Duodenal mucosa (tissue), 2 donors: ENCODE measurements around the gene NLGN4X.

Experiments
- H3K27ac ChIP-seq: one replicate; pipeline ENCODE4 v1.7.0; 2013; ENCODE audit warnings: low read depth, low read length
- H3K27me3 ChIP-seq, 2 donors: one replicate each; pipeline ENCODE4 v1.7.0; 2013; ENCODE audit warnings: low read length in 2 of 2, control low read depth in 1 of 2; ENCODE audit not compliant: insufficient read depth in 2 of 2, control insufficient read depth in 1 of 2
- H3K36me3 ChIP-seq, 2 donors: one replicate each; pipeline ENCODE4 v1.7.0; 2013; ENCODE audit warnings: low read length in 2 of 2, control low read depth in 1 of 2; ENCODE audit not compliant: insufficient read depth in 2 of 2, control insufficient read depth in 1 of 2
- H3K4me1 ChIP-seq, 2 donors: one replicate each; pipeline ENCODE4 v1.7.0; 2013; ENCODE audit warnings: low read length in 2 of 2, control low read depth in 1 of 2; ENCODE audit not compliant: insufficient read depth in 2 of 2, control insufficient read depth in 1 of 2
- H3K4me3 ChIP-seq, 2 donors: one replicate each; pipeline ENCODE4 v1.7.0; 2013; ENCODE audit warnings: low read length in 2 of 2, low read depth in 1 of 2
- H3K9ac ChIP-seq, 2 donors: one replicate each; pipeline ENCODE4 v1.7.0; 2013; ENCODE audit warnings: low read length in 2 of 2, low read depth in 1 of 2
- H3K9me3 ChIP-seq, 2 donors: one replicate each; pipeline ENCODE4 v1.7.0; 2013; ENCODE audit warnings: low read length in 2 of 2, control low read depth in 1 of 2; ENCODE audit not compliant: control insufficient read depth in 1 of 2

Gene NLGN4X

GRCh38 chrX:6225288-6225910 lies 3.3 kb downstream of the NLGN4X start:
- no peaks in the 10 kb centered on the region for H3K27me3 ChIP-seq
- H3K4me3 ChIP-seq, result no peak overlapping the region

GRCh38 chrX:6223516-6223915 lies 5.2 kb downstream of the NLGN4X start:
- H3K4me3 ChIP-seq, result no peak overlapping the region
- no peak overlapping the region for H3K9ac ChIP-seq
- no peaks in the 10 kb centered on the region for H3K36me3 ChIP-seq
- H3K4me1 ChIP-seq, result no peaks in the 10 kb centered on the region
- no peaks in the 10 kb centered on the region for H3K9me3 ChIP-seq
- H3K27ac ChIP-seq, result no peak overlapping the region
- no peaks in the 10 kb centered on the region for H3K27me3 ChIP-seq

More at GRCh38 chrX:6225288-6225910, 3.3 kb downstream of the NLGN4X start:
- no peak overlapping the region for H3K27ac ChIP-seq
- no peaks in the 10 kb centered on the region for H3K4me1 ChIP-seq
- no peak overlapping the region for H3K9ac ChIP-seq
- H3K9me3 ChIP-seq, result no peaks in the 10 kb centered on the region
- no peaks in the 10 kb centered on the region for H3K36me3 ChIP-seq

DNA sequence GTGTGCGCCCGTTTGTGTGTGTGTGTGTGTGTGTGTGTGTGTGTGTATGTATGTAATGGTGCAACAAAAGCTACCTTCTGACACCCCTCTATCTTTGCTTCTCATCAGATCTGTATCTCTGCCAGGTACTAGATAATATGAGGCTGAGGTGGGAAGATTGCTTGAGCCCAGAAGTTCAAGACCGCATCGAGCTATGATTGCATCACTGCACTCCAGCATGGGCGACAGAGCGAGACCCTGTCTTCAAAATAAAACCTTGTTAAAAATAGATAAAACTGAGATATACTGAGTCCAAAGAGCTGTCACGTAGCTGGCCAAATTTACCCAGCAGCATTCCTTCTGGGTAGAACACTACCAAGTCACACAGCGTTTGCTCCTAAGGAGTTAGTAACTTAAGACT lies 18.4 kb downstream of the NLGN4X start:
- Histone ChIP-seq H3K9ac (no peak overlapping the region), H3K9me3 (no peaks in the 10 kb centered on the region), H3K4me1 (no peaks in the 10 kb centered on the region), H3K27ac (no peak overlapping the region), H3K36me3 (no peaks in the 10 kb centered on the region), H3K27me3 (no peaks in the 10 kb centered on the region), H3K4me3 (no peak overlapping the region)

- H3K36me3 ChIP-seq, result no peaks in the 10 kb centered on the region
- H3K9me3 ChIP-seq, result no peaks in the 10 kb centered on the region
- H3K27me3 ChIP-seq, result no peaks in the 10 kb centered on the region
- no peak overlapping the region for H3K9ac ChIP-seq
- no peak overlapping the region for H3K4me3 ChIP-seq
- H3K4me1 ChIP-seq, result no peaks in the 10 kb centered on the region
- no peak overlapping the region for H3K27ac ChIP-seq
These were observed 25.0 kb downstream of the NLGN4X start for GRCh38 chrX:6203462-6204215.

- H3K27ac ChIP-seq, result no peak overlapping the region
- H3K9ac ChIP-seq, result no peak overlapping the region
- H3K4me3 ChIP-seq, result no peak overlapping the region
- no peaks in the 10 kb centered on the region for H3K4me1 ChIP-seq
- H3K27me3 ChIP-seq, result no peaks in the 10 kb centered on the region
- H3K9me3 ChIP-seq, result no peaks in the 10 kb centered on the region
- no peaks in the 10 kb centered on the region for H3K36me3 ChIP-seq
These were observed 29.2 kb downstream of the NLGN4X start for GRCh38 chrX:6199486-6199885.

GRCh38 chrX:6187256-6187655 lies 41.4 kb downstream of the NLGN4X start:
- H3K4me3 ChIP-seq, result no peak overlapping the region
- no peaks in the 10 kb centered on the region for H3K36me3 ChIP-seq
- H3K27me3 ChIP-seq, result no peaks in the 10 kb centered on the region
- no peak overlapping the region for H3K27ac ChIP-seq
- no peaks in the 10 kb centered on the region for H3K9me3 ChIP-seq
- no peak overlapping the region for H3K9ac ChIP-seq
- no peaks in the 10 kb centered on the region for H3K4me1 ChIP-seq

- Histone ChIP-seq H3K27ac (no peak overlapping the region), H3K4me1 (no peaks in the 10 kb centered on the region), H3K27me3 (no peaks in the 10 kb centered on the region), H3K9ac (no peak overlapping the region), H3K4me3 (no peak overlapping the region), H3K36me3 (no peaks in the 10 kb centered on the region), H3K9me3 (no peaks in the 10 kb centered on the region)
These were observed 43.7 kb downstream of the NLGN4X start for GRCh38 chrX:6184900-6185515.

GRCh38 chrX:6175914-6176313 lies 52.8 kb downstream of the NLGN4X start:
- H3K27ac ChIP-seq, result no peak overlapping the region
- H3K4me3 ChIP-seq, result no peak overlapping the region
- no peaks in the 10 kb centered on the region for H3K4me1 ChIP-seq
- H3K9ac ChIP-seq, result no peak overlapping the region
- H3K27me3 ChIP-seq, result no peaks in the 10 kb centered on the region
- no peaks in the 10 kb centered on the region for H3K9me3 ChIP-seq
- H3K36me3 ChIP-seq, result no peaks in the 10 kb centered on the region

DNA sequence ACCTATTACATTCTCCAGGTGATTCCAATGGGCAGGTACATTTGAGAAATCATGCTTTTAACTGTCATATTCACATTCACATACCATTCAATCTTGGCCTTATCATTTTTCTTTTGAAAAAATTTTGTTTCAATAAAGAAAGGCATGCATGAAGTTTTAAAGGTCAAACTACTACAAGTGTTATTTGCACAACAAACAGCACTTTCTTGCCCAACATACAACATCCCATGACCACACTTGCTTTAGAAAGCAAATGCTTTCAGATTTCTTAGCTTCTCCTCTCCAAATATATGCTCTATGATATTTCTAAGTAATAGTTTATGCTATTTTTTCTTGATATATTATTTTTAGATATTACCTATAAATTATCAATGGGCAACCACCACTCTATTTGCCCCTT lies 58.2 kb downstream of the NLGN4X start:
- Histone ChIP-seq H3K9me3 (no peaks in the 10 kb centered on the region), H3K27ac (no peak overlapping the region), H3K9ac (no peak overlapping the region), H3K27me3 (no peaks in the 10 kb centered on the region), H3K36me3 (no peaks in the 10 kb centered on the region), H3K4me1 (no peaks in the 10 kb centered on the region), H3K4me3 (no peak overlapping the region)

DNA sequence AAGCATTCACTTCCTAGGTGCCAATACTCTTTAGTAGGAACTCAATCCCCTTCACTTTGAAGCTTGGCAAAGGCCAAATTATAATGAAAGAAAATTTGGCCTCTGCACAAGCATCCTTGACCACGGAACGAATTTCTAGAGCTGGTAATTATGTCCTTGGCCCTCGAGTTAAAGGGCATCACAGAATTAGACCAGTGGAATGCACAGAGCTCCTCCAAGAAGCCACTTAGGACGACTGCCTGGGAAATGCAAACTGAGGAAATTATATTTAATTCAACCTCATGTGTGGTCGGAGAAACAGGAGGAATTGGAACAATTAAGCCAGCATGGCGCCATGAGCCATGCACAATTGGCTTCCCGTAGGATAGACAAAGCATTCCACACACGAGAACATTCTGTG lies 59.3 kb downstream of the NLGN4X start:
- Histone ChIP-seq H3K36me3 (no peaks in the 10 kb centered on the region), H3K4me3 (no peak overlapping the region), H3K9me3 (no peaks in the 10 kb centered on the region), H3K27me3 (no peaks in the 10 kb centered on the region), H3K9ac (no peak overlapping the region), H3K4me1 (no peaks in the 10 kb centered on the region), H3K27ac (no peak overlapping the region)
